K562 (cell line): Measurements from ENCODE around the gene NFKBIA. TPM values are rescaled to one million over a fixed set of nuclear protein-coding genes. Genes with fewer than 3 reads are reported as not detected.
A peak's percentile ranks its signal among the peaks of the same experiment; 100 is the strongest.

Experiments used
- ATAC-seq: fragments of 200-7000 bp; cut with Tn5 transposase; 3 replicates; pipeline ENCODE4 v1.9.1; 2020; ENCODE audit warnings: moderate library complexity
- BruUV-seq: library from RNA; stranded (reverse); fragments of 400-500 nt; replicated peaks from 2 replicates; lab custom pipeline; 2021; lab: Mats Ljungman, UMichigan
- CTCF ChIA-PET: fragments of 300-600 bp; formaldehyde crosslinking; extraction: SDS; loops from one replicate; lab custom pipeline; 2021; ENCODE audit warnings: low intra/inter-chr PET ratio; lab: Yijun Ruan, JAX
- POLR2A ChIA-PET: fragments of 300-600, 350-650 bp; sonication (Branson Sonifier 250); formaldehyde crosslinking; extraction: SDS; loops from one replicate; lab custom pipeline; 2021; ENCODE audit warnings: antibody characterized with exemption, inconsistent platforms; lab: Yijun Ruan, JAX
- DNase-seq, 4 experiments: peaks; one replicate each; pipeline versions ENCODE4 v3.0.0 to v3.0.0-alpha.2; 2011 to 2018; ENCODE audit warnings: low spot score in 3 of 4, mixed read lengths in 3 of 4; ENCODE audit errors: extremely low read depth in 1 of 4
- FAIRE-seq: peaks from 2 replicates; lab custom pipeline; 2011; peaks lifted over from hg19 to GRCh38; lab: Jason Lieb, UNC
- H2AFZ ChIP-seq: 2 replicates; pipeline ENCODE4 v1.6.0; 2011; ENCODE audit warnings: low read depth, low read length, control low read depth, inconsistent platforms
- H3K27ac ChIP-seq: fragments of 200-600 bp; 3 replicates; pipeline ENCODE4 v1.8.0; 2011; ENCODE audit warnings: low read depth, mild to moderate bottlenecking, control low read depth, inconsistent platforms, low read length, moderate library complexity, mixed read lengths; ENCODE audit errors: extremely low read depth
- H3K27me3 ChIP-seq, 2 experiments: fragments of 300-600 bp in 1 of 2; 2 replicates in 1 of 2; 3 replicates in 1 of 2; pipeline versions ENCODE4 v1.6.0 to v1.8.0; 2011; ENCODE audit warnings: inconsistent platforms in 2 of 2, low read length in 2 of 2, mild to moderate bottlenecking in 1 of 2, mixed read lengths in 1 of 2, moderate library complexity in 1 of 2; ENCODE audit not compliant: control insufficient read depth in 2 of 2, insufficient read depth in 2 of 2
- H3K36me3 ChIP-seq: fragments of 300-600 bp; 3 replicates; pipeline ENCODE4 v1.8.0; 2011; ENCODE audit warnings: mild to moderate bottlenecking, low read length, inconsistent platforms; ENCODE audit not compliant: control insufficient read depth, insufficient read depth
- H3K4me1 ChIP-seq, 2 experiments: fragments of 200-600 bp in 1 of 2; replicated peaks in 1 of 2; 2 replicates in 1 of 2; 3 replicates in 1 of 2; pipeline versions ENCODE4 v1.5.1 to v1.8.0; 2011; ENCODE audit warnings: inconsistent platforms in 2 of 2, low read length in 2 of 2, mild to moderate bottlenecking in 1 of 2, mixed read lengths in 1 of 2, moderate library complexity in 1 of 2; ENCODE audit not compliant: control insufficient read depth in 2 of 2, insufficient read depth in 2 of 2
- H3K4me2 ChIP-seq: 2 replicates; pipeline ENCODE4 v1.6.1; 2011; ENCODE audit warnings: low read length, control low read depth, inconsistent platforms, mixed read lengths; ENCODE audit not compliant: insufficient read depth
- H3K4me3 ChIP-seq: fragments of 200-600 bp; sonication (generic), shearing (Covaris generic); 2 replicates; pipeline ENCODE4 v1.5.1; 2016; ENCODE audit warnings: control low read depth, inconsistent platforms
- H3K79me2 ChIP-seq: fragments of 200-600 bp; 3 replicates; pipeline ENCODE4 v1.8.0; 2011; ENCODE audit warnings: low read length, inconsistent platforms; ENCODE audit not compliant: control insufficient read depth, insufficient read depth
- H3K9ac ChIP-seq, 2 experiments: 2 replicates each; pipeline versions ENCODE4 v1.6.0 to v1.6.1; 2011; ENCODE audit warnings: low read depth in 2 of 2, low read length in 2 of 2, control low read depth in 1 of 2, inconsistent platforms in 1 of 2, mild to moderate bottlenecking in 1 of 2, mixed read lengths in 1 of 2; ENCODE audit not compliant: insufficient read depth in 1 of 2
- H3K9me1 ChIP-seq: one replicate; pipeline ENCODE4 v1.6.0; 2011; ENCODE audit warnings: inconsistent platforms, mild to moderate bottlenecking, low read length, moderate library complexity; ENCODE audit not compliant: control insufficient read depth, insufficient read depth
- H3K9me3 ChIP-seq: replicated peaks from 2 replicates; pipeline ENCODE4 v1.5.1; 2011; ENCODE audit warnings: low read depth, low read length, inconsistent platforms; ENCODE audit not compliant: control insufficient read depth, insufficient read depth
- H4K20me1 ChIP-seq: replicated peaks from 2 replicates; pipeline ENCODE4 v1.6.1; 2011; ENCODE audit warnings: low read length, inconsistent platforms, mixed read lengths; ENCODE audit not compliant: control insufficient read depth, insufficient read depth
- KDM1A ChIP-seq, 2 experiments: fragments of 450-650 bp; IDR thresholded peaks; 2 replicates each; pipeline ENCODE4 v1.6.1; 2016; ENCODE audit warnings: mild to moderate bottlenecking in 2 of 2
- NFIC ChIP-seq: fragments of 450-650 bp; IDR thresholded peaks from 2 replicates; pipeline ENCODE4 v1.6.1; 2017; ENCODE audit warnings: mild to moderate bottlenecking, inconsistent platforms
- RBM14 ChIP-seq: fragments of 200-400 bp; formaldehyde crosslinking; IDR thresholded peaks from 2 replicates; pipeline ENCODE4 v1.6.1; 2018; ENCODE audit warnings: low read depth, mild to moderate bottlenecking, low read length, moderate library complexity, borderline replicate concordance; ENCODE audit not compliant: insufficient read depth
- TFAM ChIP-seq: fragments of 250-450 bp; sonication (Bioruptor Pico); conservative IDR thresholded peaks from 2 replicates; pipeline ENCODE4 v1.5.0; 2021; ENCODE audit warnings: mild to moderate bottlenecking, moderate library complexity
- ZBTB33 ChIP-seq: sonication (generic); formaldehyde crosslinking; IDR thresholded peaks from 2 replicates; pipeline ENCODE4 v1.8.1; 2023; ENCODE audit warnings: mild to moderate bottlenecking, missing genetic modification reagents
- WGBS: fragments of 100-300 bp; shearing (Covaris generic); methylation state at CpG from one replicate; pipeline ENCODE4 v1.1.6; 2016; ENCODE audit warnings: low coverage, mixed read lengths; ENCODE audit not compliant: insufficient coverage; ENCODE audit errors: missing lambda C conversion rate; 5-methylcytosine and 5-hydroxymethylcytosine counted together
- in situ Hi-C: fragments of 300-500 bp; cut with MboI; formaldehyde crosslinking; loops from 4 replicates; pipeline ENCODE4 v1.15.0; 2018; ENCODE audit warnings: inconsistent platforms, mixed read lengths
- intact Hi-C: fragments of 100-400 bp; cut with micrococcal nuclease; formaldehyde crosslinking; loops from 2 replicates; pipeline ENCODE4 v1.14.2; 2022
- polyA plus RNA-seq, 8 experiments: library from polyadenylated mRNA; depleted of rRNA in 4 of 8; stranded (reverse) in 5 of 8; unstranded in 3 of 8; fragments of >200 nt; fragmentation: Nextera tagmentation in 2 of 8; fragmentation: Illumina TruSeq in 1 of 8; extraction: Ambion mirVana in 2 of 8; extraction: Trizol in 1 of 8; gene quantifications; 2 replicates each; pipeline versions ENCODE4 v1.2.1 to v1.2.3, GENCODE V29; 2011 to 2014; ENCODE audit warnings: inconsistent platforms in 1 of 8, missing spikeins in 1 of 8
- total RNA-seq, 7 experiments: library from RNA; depleted of rRNA in 6 of 7; stranded (reverse); fragments of >200 nt in 6 of 7; fragmentation: Illumina TruSeq in 2 of 7; extraction: Trizol in 2 of 7; gene quantifications; 2 replicates each; pipeline versions ENCODE4 v1.2.1 to v1.2.3, GENCODE V29; 2011 to 2021; ENCODE audit warnings: low replicate concordance in 1 of 7

The NFKBIA gene
- total and polyA plus RNA-seq, 9 of the 15 experiments (the other 6 are each of a cell fraction or from before 2014, with no cell fraction given) = 6.9 to 31.8 (median 18.2) TPM

DNA sequence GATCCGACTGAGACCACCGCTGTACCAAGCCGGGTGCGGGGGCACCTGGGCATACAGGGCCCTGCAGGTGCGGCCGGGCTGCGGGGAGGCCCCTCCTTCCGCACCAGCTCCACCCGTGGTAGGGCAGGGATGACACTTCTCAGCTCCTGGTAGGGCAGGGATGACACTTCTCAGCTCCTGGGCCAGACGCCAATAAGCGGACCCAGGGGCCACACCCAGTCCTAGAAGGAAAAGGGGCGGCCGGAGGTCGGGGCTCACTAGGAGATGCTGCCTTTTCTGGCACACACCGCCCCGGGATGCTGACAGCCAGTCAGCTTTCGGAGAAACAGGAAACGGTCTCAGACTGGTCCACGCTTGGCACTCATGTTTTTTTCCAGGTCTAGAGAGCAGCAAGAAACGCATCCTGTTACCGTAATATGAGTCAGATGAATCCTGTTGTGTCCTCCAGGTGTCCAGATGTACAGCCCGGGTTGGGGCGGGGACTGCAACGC lies 34.8 kb downstream of the NFKBIA start:
- CTCF ChIA-PET = no interaction called here
- Histone ChIP-seq H4K20me1 (no peaks in the 10 kb centered on the region), H3K4me3 (no peak overlapping the region), H3K36me3 (no peaks in the 10 kb centered on the region), H3K79me2 (no peaks in the 10 kb centered on the region; the same call in 2 of the 3 replicates), H2AFZ (peak overlapping the region; percentile 67; the same call in 1 of the 2 replicates), H3K4me2 (no peak overlapping the region), H3K27ac (peak overlapping the region; percentile 35; the same call in 1 of the 3 replicates), H3K9ac (no peak overlapping the region), H3K27me3 (no peaks in the 10 kb centered on the region; a peak in 1 of 5 replicates), H3K9me1 (no peaks in the 10 kb centered on the region), H3K4me1 (peaks cover 47 to 50% of the 10 kb centered on the region in 2 experiments), H3K9me3 (0 out of 2 replicates have a peak, but pooled peaks cover 2% of the 10 kb centered on the region)
- no peak for TF ChIP-seq KDM1A (IDR thresholded peaks at IDR 0.05)
- TF ChIP-seq ZBTB33 (CRISPR knock-in tag) = 0 out of 2 replicates have a peak, but pooled peaks have one; percentile 25
- TF ChIP-seq RBM14 = no peak
- TF ChIP-seq TFAM (CRISPR knock-in tag) = no peak
- TF ChIP-seq NFIC = peak; percentile 7; the same call in 1 of the 2 replicates
- POLR2A ChIA-PET = interaction anchor here (0.6 kb wide), 1 partner anchor 1091 kb away, joined by 4 read pairs; no protein-coding TSS in a partner anchor
- no peak for FAIRE-seq
- ATAC-seq = no peak
- DNase-seq = no peak
- 70% methylated on average over 12 of the region's 24 CpGs for WGBS
- intact Hi-C loops (loop anchor here (5.0 kb wide), 3 partner anchors 33 to 77 kb away; partner anchors contain the start of genes NFKBIA and PSMA6), in situ Hi-C loops (no loop called here)
- BruUV-seq = no TSS peak
